Trophoblast cell (in vitro differentiated cells and primary cell): Measurements from ENCODE around the gene DNAJB4.

ENCODE experiments used
- DNase-seq, 2 donors: peaks; one replicate each; pipeline ENCODE4 v3.0.0-alpha.2; 2016
- H2AFZ ChIP-seq: 2 replicates; pipeline ENCODE4 v1.6.1; 2013; ENCODE audit warnings: low read length, moderate library complexity, mild to moderate bottlenecking; ENCODE audit not compliant: insufficient read depth, poor library complexity
- H2AK5ac ChIP-seq: 2 replicates; pipeline ENCODE4 v1.6.1; 2013; ENCODE audit warnings: mild to moderate bottlenecking, low read length
- H2BK120ac ChIP-seq: 2 replicates; pipeline ENCODE4 v1.6.1; 2013; ENCODE audit warnings: low read length, mild to moderate bottlenecking, moderate library complexity; ENCODE audit not compliant: insufficient read depth, poor library complexity
- H2BK12ac ChIP-seq: 2 replicates; pipeline ENCODE4 v1.6.1; 2013; ENCODE audit warnings: mild to moderate bottlenecking, low read length, moderate library complexity
- H2BK5ac ChIP-seq: 2 replicates; pipeline ENCODE4 v1.6.1; 2013; ENCODE audit warnings: low read length, low read depth, moderate library complexity, mild to moderate bottlenecking; ENCODE audit not compliant: poor library complexity
- H3K14ac ChIP-seq: 2 replicates; pipeline ENCODE4 v1.6.1; 2013; ENCODE audit warnings: mild to moderate bottlenecking, low read length
- H3K18ac ChIP-seq: 2 replicates; pipeline ENCODE4 v1.6.1; 2013; ENCODE audit warnings: mild to moderate bottlenecking, low read length
- H3K23ac ChIP-seq: 2 replicates; pipeline ENCODE4 v1.6.1; 2013; ENCODE audit warnings: low read length
- H3K27ac ChIP-seq: 2 replicates; pipeline ENCODE4 v1.5.1; 2013; ENCODE audit warnings: low read depth, mild to moderate bottlenecking, inconsistent platforms, low read length, moderate library complexity
- H3K27me3 ChIP-seq: 2 replicates; pipeline ENCODE4 v1.6.1; 2013; ENCODE audit warnings: inconsistent platforms, mild to moderate bottlenecking, low read length, moderate library complexity; ENCODE audit not compliant: insufficient read depth
- H3K36me3 ChIP-seq, 2 experiments: 1 replicate in 1 of 2; 2 replicates in 1 of 2; pipeline ENCODE4 v1.6.1; 2013; ENCODE audit warnings: low read length in 2 of 2, mild to moderate bottlenecking in 2 of 2, moderate library complexity in 1 of 2; ENCODE audit not compliant: insufficient read depth in 2 of 2, control insufficient read depth in 1 of 2
- H3K4ac ChIP-seq: 2 replicates; pipeline ENCODE4 v1.6.1; 2013; ENCODE audit warnings: low read depth, mild to moderate bottlenecking, low read length, moderate library complexity
- H3K4me1 ChIP-seq, 2 experiments: 1 replicate in 1 of 2; 2 replicates in 1 of 2; pipeline ENCODE4 v1.6.1; 2013; ENCODE audit warnings: low read length in 2 of 2, mild to moderate bottlenecking in 2 of 2, moderate library complexity in 1 of 2; ENCODE audit not compliant: insufficient read depth in 2 of 2, control insufficient read depth in 1 of 2
- H3K4me2 ChIP-seq: 2 replicates; pipeline ENCODE4 v1.6.1; 2013; ENCODE audit warnings: inconsistent platforms, mild to moderate bottlenecking, low read length, moderate library complexity
- H3K4me3 ChIP-seq: 2 replicates; pipeline ENCODE4 v1.5.1; 2013; ENCODE audit warnings: mild to moderate bottlenecking, low read depth, low read length, inconsistent platforms
- H3K79me1 ChIP-seq: one replicate; pipeline ENCODE4 v1.6.1; 2013; ENCODE audit warnings: low read length
- H3K79me2 ChIP-seq: 2 replicates; pipeline ENCODE4 v1.6.1; 2013; ENCODE audit warnings: low read length, mild to moderate bottlenecking; ENCODE audit not compliant: control insufficient read depth, insufficient read depth, poor library complexity
- H3K9ac ChIP-seq: 2 replicates; pipeline ENCODE4 v1.6.1; 2013; ENCODE audit warnings: mild to moderate bottlenecking, low read length
- H3K9me3 ChIP-seq: 2 replicates; pipeline ENCODE4 v1.6.1; 2013; ENCODE audit warnings: low read depth, mild to moderate bottlenecking, control low read depth, inconsistent platforms, low read length; ENCODE audit not compliant: insufficient read depth
- H4K12ac ChIP-seq: 2 replicates; pipeline ENCODE4 v1.6.1; 2013; ENCODE audit warnings: low read depth, mild to moderate bottlenecking, low read length, moderate library complexity
- H4K8ac ChIP-seq: 2 replicates; pipeline ENCODE4 v1.6.1; 2013; ENCODE audit warnings: low read depth, mild to moderate bottlenecking, low read length, moderate library complexity
- H4K91ac ChIP-seq: one replicate; pipeline ENCODE4 v1.6.1; 2013; ENCODE audit warnings: low read depth, mild to moderate bottlenecking, low read length, moderate library complexity
- WGBS: extraction: QIAGEN DNeasy Blood & Tissue Kit; methylation state at CpG from one replicate; pipeline ENCODE4 v1.1.7; 2013; ENCODE audit warnings: missing lambda C conversion rate; ENCODE audit not compliant: insufficient read length, insufficient coverage; ENCODE audit errors: extremely low coverage; 5-methylcytosine and 5-hydroxymethylcytosine counted together

The DNAJB4 gene

GRCh38 chr1:77983997-77984355 lies 20.8 kb upstream of the DNAJB4 start:
- Histone ChIP-seq H2BK12ac (no peak overlapping the region), H3K14ac (no peak overlapping the region), H3K79me1 (peaks cover 7% of the 10 kb centered on the region), H2AFZ (no peak overlapping the region), H3K27me3 (no peaks in the 10 kb centered on the region), H4K12ac (no peak overlapping the region), H3K9ac (no peak overlapping the region), H3K27ac (no peak overlapping the region), H3K36me3 (peaks cover 0 to 4% of the 10 kb centered on the region in 2 experiments), H4K8ac (no peak overlapping the region), H3K4ac (no peak overlapping the region), H3K4me2 (no peak overlapping the region), H3K4me3 (no peak overlapping the region), H2BK120ac (no peak overlapping the region), H2AK5ac (no peak overlapping the region), H4K91ac (no peak overlapping the region), H3K23ac (no peak overlapping the region), H3K18ac (no peak overlapping the region), H2BK5ac (no peak overlapping the region), H3K9me3 (no peaks in the 10 kb centered on the region), H3K79me2 (peaks cover 7% of the 10 kb centered on the region), H3K4me1 (peaks cover 0 to 6% of the 10 kb centered on the region in 2 experiments)
- DNase-seq, result no peak

- H3K4ac ChIP-seq, result no peak overlapping the region
- no peak overlapping the region for H3K9ac ChIP-seq
- H3K4me3 ChIP-seq, result no peak overlapping the region
- H2AK5ac ChIP-seq, result no peak overlapping the region
- no peak overlapping the region for H2AFZ ChIP-seq
- H2BK12ac ChIP-seq, result no peak overlapping the region
- peaks cover 0 to 6% of the 10 kb centered on the region in 2 experiments for H3K4me1 ChIP-seq
- H2BK120ac ChIP-seq, result no peak overlapping the region
- no peak overlapping the region for H3K27ac ChIP-seq
- no peak overlapping the region for H4K8ac ChIP-seq
- no CpG with 5 or more reads among the region's 4 CpGs for WGBS
- no peak overlapping the region for H4K91ac ChIP-seq
- H3K14ac ChIP-seq, result no peak overlapping the region
- no peak overlapping the region for H4K12ac ChIP-seq
- no peaks in the 10 kb centered on the region for H3K9me3 ChIP-seq
- H3K79me2 ChIP-seq, result peaks cover 3% of the 10 kb centered on the region
- no peak overlapping the region for H3K23ac ChIP-seq
- DNase-seq, result no peak
- peaks cover 2% of the 10 kb centered on the region for H3K79me1 ChIP-seq
- H3K27me3 ChIP-seq, result no peaks in the 10 kb centered on the region
- H3K18ac ChIP-seq, result no peak overlapping the region
- peaks cover 0 to 4% of the 10 kb centered on the region in 2 experiments for H3K36me3 ChIP-seq
- no peak overlapping the region for H2BK5ac ChIP-seq
- H3K4me2 ChIP-seq, result no peak overlapping the region
These were observed 20.1 kb upstream of the DNAJB4 start for GRCh38 chr1:77984629-77985028.

- H3K4me2 ChIP-seq, result no peak overlapping the region
- no peak overlapping the region for H3K4me3 ChIP-seq
- H3K27ac ChIP-seq, result no peak overlapping the region
- no peak overlapping the region for H4K12ac ChIP-seq
- H3K79me1 ChIP-seq, result no peaks in the 10 kb centered on the region
- no peak overlapping the region for H3K9ac ChIP-seq
- H3K79me2 ChIP-seq, result no peaks in the 10 kb centered on the region
- no peak overlapping the region for H4K8ac ChIP-seq
- H2BK5ac ChIP-seq, result no peak overlapping the region
- no peak overlapping the region for H2AK5ac ChIP-seq
- H3K18ac ChIP-seq, result no peak overlapping the region
- no peaks in the 10 kb centered on the region for H3K9me3 ChIP-seq
- no peak overlapping the region for H2BK120ac ChIP-seq
- no peak for DNase-seq
- no peak overlapping the region for H3K14ac ChIP-seq
- no peak overlapping the region for H2AFZ ChIP-seq
- H3K27me3 ChIP-seq, result no peaks in the 10 kb centered on the region
- no peaks in the 10 kb centered on the region for H3K36me3 ChIP-seq
- H3K4me1 ChIP-seq, result peaks cover 0 to 4% of the 10 kb centered on the region in 2 experiments
- no peak overlapping the region for H3K23ac ChIP-seq
- no peak overlapping the region for H2BK12ac ChIP-seq
- no peak overlapping the region for H3K4ac ChIP-seq
- H4K91ac ChIP-seq, result no peak overlapping the region
These were observed 17.9 kb upstream of the DNAJB4 start for GRCh38 chr1:77986810-77987209.

- H2BK12ac ChIP-seq, result no peak overlapping the region
- H3K9me3 ChIP-seq, result no peaks in the 10 kb centered on the region
- H3K18ac ChIP-seq, result no peak overlapping the region
- no peak overlapping the region for H4K12ac ChIP-seq
- H2AK5ac ChIP-seq, result no peak overlapping the region
- H3K4me3 ChIP-seq, result no peak overlapping the region
- no peak overlapping the region for H2AFZ ChIP-seq
- no peak overlapping the region for H2BK5ac ChIP-seq
- H4K8ac ChIP-seq, result no peak overlapping the region
- WGBS, result no CpG with 5 or more reads among the region's 2 CpGs
- no peak overlapping the region for H3K27ac ChIP-seq
- no peak for DNase-seq
- H3K4me2 ChIP-seq, result no peak overlapping the region
- H3K9ac ChIP-seq, result no peak overlapping the region
- H3K36me3 ChIP-seq, result no peaks in the 10 kb centered on the region
- no peak overlapping the region for H3K4ac ChIP-seq
- no peaks in the 10 kb centered on the region for H3K27me3 ChIP-seq
- H3K4me1 ChIP-seq, result peaks cover 0 to 4% of the 10 kb centered on the region in 2 experiments
- H3K79me1 ChIP-seq, result no peaks in the 10 kb centered on the region
- no peak overlapping the region for H3K23ac ChIP-seq
- no peak overlapping the region for H4K91ac ChIP-seq
- H3K14ac ChIP-seq, result no peak overlapping the region
- H3K79me2 ChIP-seq, result no peaks in the 10 kb centered on the region
- H2BK120ac ChIP-seq, result no peak overlapping the region
These were observed 16.8 kb upstream of the DNAJB4 start for GRCh38 chr1:77987919-77988318.
